Sigmoid colon (tissue), 7 donors: ENCODE results near the gene IGLL1. TPM values are rescaled to one million over a fixed set of nuclear protein-coding genes. Genes with fewer than 3 reads are reported as not detected.

ENCODE experiments used
- DNase-seq: peaks from one replicate; pipeline ENCODE4 v3.0.0-alpha.2; 2019
- H3K27ac ChIP-seq, 4 donors: fragments of 200-600 bp; sonication (generic); one replicate each; pipeline ENCODE4 v1.5.1; 2016 to 2019; ENCODE audit warnings: mild to moderate bottlenecking in 1 of 4
- H3K27me3 ChIP-seq, 3 donors: fragments of 200-600 bp; sonication (generic); one replicate each; pipeline ENCODE4 v1.5.1; 2019; ENCODE audit warnings: mild to moderate bottlenecking in 1 of 3
- H3K36me3 ChIP-seq, 4 donors: fragments of 200-600 bp; sonication (generic); one replicate each; pipeline ENCODE4 v1.5.1; 2016 to 2019
- H3K4me1 ChIP-seq, 4 donors: fragments of 200-600 bp; sonication (generic); one replicate each; pipeline ENCODE4 v1.5.1; 2017 to 2019
- H3K4me3 ChIP-seq, 4 donors: fragments of 200-600 bp; sonication (generic); one replicate each; pipeline ENCODE4 v1.5.1; 2017 to 2019; ENCODE audit warnings: mild to moderate bottlenecking in 2 of 4, moderate library complexity in 1 of 4
- H3K9me3 ChIP-seq, 4 donors: fragments of 200-600 bp in 3 of 4; sonication (generic) in 3 of 4; one replicate each; pipeline versions ENCODE4 v1.5.1 to v1.6.1; 2013 to 2019
- EP300 ChIP-seq, 4 donors: sonication (generic); formaldehyde crosslinking; IDR thresholded peaks; one replicate each; pipeline ENCODE4 v1.6.1; 2017; ENCODE audit warnings: antibody characterized with exemption in 4 of 4
- POLR2A ChIP-seq, 2 donors: fragments of 450-650 bp; IDR thresholded peaks; one replicate each; pipeline ENCODE4 v1.6.1; 2016; ENCODE audit warnings: antibody characterized with exemption in 2 of 2, mild to moderate bottlenecking in 2 of 2, moderate library complexity in 2 of 2
- POLR2AphosphoS5 ChIP-seq, 4 donors: sonication (generic); formaldehyde crosslinking; IDR thresholded peaks; one replicate each; pipeline ENCODE4 v1.6.1; 2017; ENCODE audit warnings: antibody characterized with exemption in 4 of 4
- WGBS, 2 donors: extraction: QIAGEN DNeasy Blood & Tissue Kit; methylation state at CpG; one replicate each; pipeline ENCODE4 v1.1.7; 2013; 5-methylcytosine and 5-hydroxymethylcytosine counted together
- intact Hi-C: fragments of 100-400 bp; cut with DNase I; formaldehyde crosslinking; loops from one replicate; pipeline ENCODE4 v1.15.1; 2023
- polyA plus RNA-seq, 3 donors: library from polyadenylated mRNA; stranded (reverse); fragments of 200-250 nt; gene quantifications; one replicate each; pipeline ENCODE4 v1.2.3, GENCODE V29; 2013
- total RNA-seq, 4 donors: library from RNA; depleted of rRNA; stranded (reverse); fragments of >200 nt; gene quantifications; one replicate each; pipeline ENCODE4 v1.1.0, GENCODE V29; 2016
- TF ChIP-seq, protein P1 (sequence below), 4 experiments: fragments of 450-650 bp in 3 of 4; fragments of 200-600 bp in 1 of 4; IDR thresholded peaks; one replicate each; pipeline ENCODE4 v1.5.1; 2016 to 2019; ENCODE audit warnings: antibody characterized with exemption in 4 of 4, mild to moderate bottlenecking in 3 of 4, moderate library complexity in 2 of 4
- donor health status: healthy with polysubstance abuse.
- donor health status: Bipolar disorder and iron deficiency.
- donor health status: healthy.

The IGLL1 gene
- total and polyA plus RNA-seq, 7 donors = not detected

DNA sequence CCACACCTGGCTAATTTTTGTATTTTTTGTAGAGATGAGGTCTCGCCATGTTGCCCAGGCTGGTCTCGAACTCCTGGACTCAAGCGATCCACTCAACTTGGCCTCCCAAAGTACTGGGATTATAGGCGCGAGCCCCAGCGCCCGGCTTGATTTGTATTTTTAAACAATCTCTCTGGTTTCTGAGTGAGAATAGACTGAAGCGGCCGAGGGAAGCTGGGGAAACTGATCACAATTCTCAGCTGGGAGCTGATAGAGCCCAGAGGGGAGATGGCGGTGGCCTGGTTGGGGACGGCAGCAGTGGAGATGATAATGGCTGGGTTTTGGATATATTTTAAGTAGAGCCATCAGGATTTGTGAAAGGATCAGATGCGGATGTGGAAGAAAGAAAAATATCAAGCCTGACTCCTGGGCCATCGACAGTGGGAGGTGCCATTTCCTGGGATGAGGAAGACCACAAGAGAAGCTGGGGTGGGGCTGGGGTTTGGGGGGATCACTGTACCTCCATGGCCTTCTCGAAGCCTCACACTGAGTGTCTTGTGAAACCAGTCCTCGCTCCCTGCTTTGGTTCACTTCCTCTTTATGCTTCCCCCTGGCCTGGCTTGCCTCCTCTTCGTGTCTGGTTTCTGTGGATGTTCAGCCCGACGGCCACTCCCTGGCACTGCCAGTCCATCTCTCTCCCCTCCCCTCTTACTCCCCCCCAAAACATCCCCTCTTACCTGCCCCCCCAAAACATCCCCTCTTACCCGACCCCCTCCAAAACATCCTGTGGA, 51.9 kb downstream of the IGLL1 start:
- WGBS, 2 donors = 79 to 84% methylated on average over 19 of the region's 19 CpGs
- H3K27me3 ChIP-seq = no peaks in the 10 kb centered on the region
- H3K4me3 ChIP-seq = no peak overlapping the region
- TF ChIP-seq, protein P1, sequence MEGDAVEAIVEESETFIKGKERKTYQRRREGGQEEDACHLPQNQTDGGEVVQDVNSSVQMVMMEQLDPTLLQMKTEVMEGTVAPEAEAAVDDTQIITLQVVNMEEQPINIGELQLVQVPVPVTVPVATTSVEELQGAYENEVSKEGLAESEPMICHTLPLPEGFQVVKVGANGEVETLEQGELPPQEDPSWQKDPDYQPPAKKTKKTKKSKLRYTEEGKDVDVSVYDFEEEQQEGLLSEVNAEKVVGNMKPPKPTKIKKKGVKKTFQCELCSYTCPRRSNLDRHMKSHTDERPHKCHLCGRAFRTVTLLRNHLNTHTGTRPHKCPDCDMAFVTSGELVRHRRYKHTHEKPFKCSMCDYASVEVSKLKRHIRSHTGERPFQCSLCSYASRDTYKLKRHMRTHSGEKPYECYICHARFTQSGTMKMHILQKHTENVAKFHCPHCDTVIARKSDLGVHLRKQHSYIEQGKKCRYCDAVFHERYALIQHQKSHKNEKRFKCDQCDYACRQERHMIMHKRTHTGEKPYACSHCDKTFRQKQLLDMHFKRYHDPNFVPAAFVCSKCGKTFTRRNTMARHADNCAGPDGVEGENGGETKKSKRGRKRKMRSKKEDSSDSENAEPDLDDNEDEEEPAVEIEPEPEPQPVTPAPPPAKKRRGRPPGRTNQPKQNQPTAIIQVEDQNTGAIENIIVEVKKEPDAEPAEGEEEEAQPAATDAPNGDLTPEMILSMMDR (IDR thresholded peaks at IDR 0.05) = no peak
- TF ChIP-seq POLR2AphosphoS5 (IDR thresholded peaks at IDR 0.05) (no peak), EP300 (IDR thresholded peaks at IDR 0.05) (no peak), POLR2A (IDR thresholded peaks at IDR 0.05) (no peak)
- no peak overlapping the region for H3K27ac ChIP-seq
- no peaks in the 10 kb centered on the region for H3K36me3 ChIP-seq
- DNase-seq = peak; percentile 55
- intact Hi-C loops = loop anchor here (10.0 kb wide), 2 partner anchors 243 to 353 kb away; no protein-coding TSS in a partner anchor
- H3K4me1 ChIP-seq = peaks cover 0 to 11% (median 3%) of the 10 kb centered on the region in 4 donors
- H3K9me3 ChIP-seq = no peaks in the 10 kb centered on the region

DNA sequence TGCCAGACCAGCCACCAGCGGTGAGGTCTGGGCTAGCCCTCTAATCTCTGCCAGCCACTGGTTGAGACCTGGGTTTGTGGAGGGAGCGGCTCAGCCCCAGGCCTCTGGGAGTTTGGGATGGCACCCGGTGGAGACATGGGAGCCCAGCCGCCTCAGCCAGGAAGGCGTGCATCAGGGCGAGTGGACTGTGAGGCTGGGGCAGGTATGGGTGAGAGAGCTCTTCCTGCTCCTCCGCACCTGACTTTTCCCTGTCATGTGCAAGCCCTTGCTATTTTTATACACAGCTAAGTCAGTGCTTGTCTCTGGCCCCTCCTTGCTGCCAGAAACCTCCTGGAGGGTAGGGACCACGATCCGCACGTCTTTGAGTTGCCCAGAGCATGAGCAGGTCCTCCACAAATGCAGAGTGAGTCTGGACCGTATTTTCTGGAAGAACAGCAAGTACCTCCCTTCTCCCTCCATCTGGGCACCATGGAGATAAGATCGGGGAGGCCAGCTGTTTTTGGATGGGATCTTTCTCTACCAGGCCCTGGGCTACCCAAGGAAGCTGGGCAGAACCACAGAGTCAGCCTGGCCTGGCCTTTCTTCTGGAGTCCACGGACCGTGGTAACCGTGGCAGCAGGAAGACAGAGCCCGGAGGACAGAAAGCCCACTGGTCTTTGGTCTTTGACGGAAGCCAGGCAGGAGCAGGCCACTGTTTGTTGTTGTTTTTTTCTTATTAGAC, 53.3 kb downstream of the IGLL1 start:
- DNase-seq = no peak
- WGBS, 2 donors = 94 to 95% methylated on average over 17 of the region's 17 CpGs
- no peaks in the 10 kb centered on the region for H3K36me3 ChIP-seq
- intact Hi-C loops = loop anchor here (10.0 kb wide), 2 partner anchors 242 to 352 kb away; no protein-coding TSS in a partner anchor
- no peak overlapping the region for H3K4me3 ChIP-seq
- TF ChIP-seq EP300 (IDR thresholded peaks at IDR 0.05) = no peak
- TF ChIP-seq, protein P1 (IDR thresholded peaks at IDR 0.05) = no peak
- no peak for TF ChIP-seq POLR2A (IDR thresholded peaks at IDR 0.05)
- TF ChIP-seq POLR2AphosphoS5 (IDR thresholded peaks at IDR 0.05) = no peak
- peak overlapping the region in 1 of 4 donors; percentile 42 for H3K27ac ChIP-seq
- peaks cover 0 to 24% (median 15%) of the 10 kb centered on the region in 4 donors for H3K4me1 ChIP-seq
- H3K27me3 ChIP-seq = no peaks in the 10 kb centered on the region
- no peaks in the 10 kb centered on the region for H3K9me3 ChIP-seq

DNA sequence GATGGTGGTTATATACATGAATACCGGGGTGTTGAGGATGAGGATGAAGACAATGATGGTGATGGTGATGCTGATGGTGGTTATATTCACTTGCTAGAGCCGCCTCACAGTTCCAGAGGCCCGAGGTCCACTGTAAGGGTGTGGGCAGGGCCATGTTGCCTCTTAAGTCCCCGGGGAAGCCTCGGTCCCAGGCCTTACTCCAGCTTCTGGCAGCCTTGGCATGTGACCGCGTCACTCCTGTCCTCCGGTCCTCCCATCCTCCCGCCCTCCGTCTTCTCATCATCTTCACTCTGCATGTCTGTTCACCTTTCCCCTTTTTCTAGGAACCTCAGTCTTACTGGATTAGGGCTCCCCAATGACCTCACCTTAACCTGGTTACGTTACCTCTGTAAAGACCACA, 54.6 kb downstream of the IGLL1 start:
- Histone ChIP-seq H3K4me3 (no peak overlapping the region), H3K36me3 (no peaks in the 10 kb centered on the region), H3K27ac (no peak overlapping the region), H3K4me1 (peaks cover 0 to 35% (median 26%) of the 10 kb centered on the region in 4 donors), H3K9me3 (no peaks in the 10 kb centered on the region), H3K27me3 (no peaks in the 10 kb centered on the region)
- TF ChIP-seq, protein P1 (IDR thresholded peaks at IDR 0.05) = no peak
- TF ChIP-seq POLR2A (IDR thresholded peaks at IDR 0.05) (no peak), POLR2AphosphoS5 (IDR thresholded peaks at IDR 0.05) (no peak), EP300 (IDR thresholded peaks at IDR 0.05) (no peak)
- 87 to 89% methylated on average over 11 of the region's 11 CpGs for WGBS, 2 donors
- intact Hi-C loops = loop anchor here (10.0 kb wide), 2 partner anchors 241 to 351 kb away; no protein-coding TSS in a partner anchor
- DNase-seq = no peak

DNA sequence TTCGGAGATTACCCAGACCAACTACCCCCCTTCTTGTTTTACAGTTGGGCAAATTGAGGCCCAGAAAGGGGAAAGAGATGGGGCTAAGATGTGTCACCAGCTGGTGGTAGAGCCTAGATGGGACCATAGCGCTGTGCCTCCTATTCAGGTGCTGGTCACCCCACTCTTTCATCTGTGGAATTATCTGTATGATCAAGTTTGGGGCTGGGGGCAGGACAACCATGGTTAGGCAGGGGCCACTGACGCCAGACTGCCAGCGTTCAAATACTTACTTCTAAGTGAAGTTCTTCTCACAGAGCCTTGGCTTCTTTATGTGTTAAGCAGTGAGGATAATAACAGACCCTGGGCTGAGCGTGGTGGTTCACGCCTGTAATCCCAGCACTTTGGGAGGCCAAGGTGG, 55.9 kb downstream of the IGLL1 start:
- H3K27ac ChIP-seq = no peak overlapping the region

More for the DNA sequence above, 55.9 kb downstream of the IGLL1 start:
- 98% methylated on average over 6 of the region's 6 CpGs for WGBS, 2 donors
- no peaks in the 10 kb centered on the region for H3K27me3 ChIP-seq
- intact Hi-C loops = loop anchor here (10.0 kb wide), 2 partner anchors 239 to 349 kb away; no protein-coding TSS in a partner anchor
- TF ChIP-seq POLR2AphosphoS5 (IDR thresholded peaks at IDR 0.05) = no peak
- TF ChIP-seq, protein P1 (IDR thresholded peaks at IDR 0.05) = no peak
- TF ChIP-seq POLR2A (IDR thresholded peaks at IDR 0.05) = no peak
- TF ChIP-seq EP300 (IDR thresholded peaks at IDR 0.05) = no peak
- H3K9me3 ChIP-seq = no peaks in the 10 kb centered on the region
- H3K4me3 ChIP-seq = no peak overlapping the region
- no peak for DNase-seq
- H3K4me1 ChIP-seq = peaks cover 0 to 42% (median 30%) of the 10 kb centered on the region in 4 donors
- no peaks in the 10 kb centered on the region for H3K36me3 ChIP-seq
